Measurements from ENCODE around the gene PIR. TPM values are rescaled to one million over a fixed set of nuclear protein-coding genes. Genes with fewer than 3 reads are reported as not detected.

The PIR gene
- total and polyA plus RNA-seq, 4 experiments from 2014 or later, result 0.53 TPM; not detected in 3

- Mint-ChIP-seq H3K9me3 (peaks cover 0 to 2% (median 0%) of the 10 kb centered on the region in 8 donors), H3K27me3 (peaks cover 0 to 1% of the 10 kb centered on the region in 2 donors), H3K4me3 (no peak overlapping the region), H3K36me3 (no peaks in the 10 kb centered on the region), H3K27ac (no peak overlapping the region), H3K4me1 (no peaks in the 10 kb centered on the region)
- Histone ChIP-seq H3K27me3 (ENCODE audit: insufficient read depth, low read length) (no peaks in the 10 kb centered on the region), H3K27ac (ENCODE audit: low read depth, low read length) (no peak overlapping the region), H3K36me3 (ENCODE audit: insufficient read depth, low read length) (no peaks in the 10 kb centered on the region), H3K9me3 (ENCODE audit: control insufficient read depth in 1 of 2, low read length in 2 of 2) (no peaks in the 10 kb centered on the region), H3K4me3 (ENCODE audit: low read length in 2 of 2) (no peak overlapping the region), H3K4me1 (ENCODE audit: insufficient read depth, low read length) (no peaks in the 10 kb centered on the region)
- ChIA-PET POLR2A (ENCODE audit: partially characterized antibody) (no interaction called here), CTCF (ENCODE audit: partially characterized antibody) (no interaction called here)
- DNase-seq, result no peak
- intact Hi-C loops (cut with micrococcal nuclease), result no loop called here
These were observed 22.8 kb upstream of the PIR start for GRCh38 chrX:15515931-15516330.

DNA sequence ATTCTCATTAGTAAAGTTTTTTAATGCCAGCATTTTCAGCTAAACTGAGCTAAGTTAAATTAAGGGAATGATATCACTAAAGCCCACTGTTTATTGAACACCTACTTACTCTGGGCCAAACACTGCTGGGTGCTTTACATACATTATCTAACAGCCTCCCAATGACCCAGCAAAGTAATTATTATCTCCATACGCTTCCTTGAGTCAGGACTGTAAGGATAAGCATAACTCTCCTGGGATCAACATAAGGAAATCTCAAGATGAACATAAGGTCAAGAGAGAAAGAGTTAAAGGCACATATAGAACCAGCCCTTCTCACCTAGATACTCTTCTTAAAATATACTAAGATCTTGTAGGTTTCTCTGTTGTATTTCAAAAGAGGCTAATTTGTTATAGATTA lies 21.1 kb upstream of the PIR start:
- intact Hi-C loops (cut with micrococcal nuclease), result no loop called here
- Mint-ChIP-seq H3K4me1 (no peaks in the 10 kb centered on the region), H3K27me3 (peaks cover 0 to 1% of the 10 kb centered on the region in 2 donors), H3K36me3 (no peaks in the 10 kb centered on the region), H3K4me3 (no peak overlapping the region), H3K9me3 (peaks cover 0 to under 1% (median 0%) of the 10 kb centered on the region in 8 donors), H3K27ac (no peak overlapping the region)
- no peak overlapping the region for H3K4me3 ChIP-seq (ENCODE audit: low read length in 2 of 2)
- no peak for DNase-seq
- no peaks in the 10 kb centered on the region for H3K36me3 ChIP-seq (ENCODE audit: insufficient read depth, low read length)
- ChIA-PET POLR2A (ENCODE audit: partially characterized antibody) (no interaction called here), CTCF (ENCODE audit: partially characterized antibody) (no interaction called here)
- H3K27me3 ChIP-seq (ENCODE audit: insufficient read depth, low read length), result no peaks in the 10 kb centered on the region
- no peaks in the 10 kb centered on the region for H3K4me1 ChIP-seq (ENCODE audit: insufficient read depth, low read length)
- no peak overlapping the region for H3K27ac ChIP-seq (ENCODE audit: low read depth, low read length)
- no peaks in the 10 kb centered on the region for H3K9me3 ChIP-seq (ENCODE audit: control insufficient read depth in 1 of 2, low read length in 2 of 2)

GRCh38 chrX:15512401-15512965 lies 19.4 kb upstream of the PIR start:
- Histone ChIP-seq H3K4me3 (ENCODE audit: low read length in 2 of 2) (no peak overlapping the region), H3K4me1 (ENCODE audit: insufficient read depth, low read length) (no peaks in the 10 kb centered on the region), H3K36me3 (ENCODE audit: insufficient read depth, low read length) (no peaks in the 10 kb centered on the region), H3K27ac (ENCODE audit: low read depth, low read length) (no peak overlapping the region), H3K27me3 (ENCODE audit: insufficient read depth, low read length) (no peaks in the 10 kb centered on the region), H3K9me3 (ENCODE audit: control insufficient read depth in 1 of 2, low read length in 2 of 2) (no peaks in the 10 kb centered on the region)
- intact Hi-C loops (cut with micrococcal nuclease), result no loop called here
- no peaks in the 10 kb centered on the region for H3K36me3 Mint-ChIP-seq
- H3K4me1 Mint-ChIP-seq, result no peaks in the 10 kb centered on the region
- no peak for DNase-seq
- no peak overlapping the region for H3K4me3 Mint-ChIP-seq
- H3K9me3 Mint-ChIP-seq, result no peaks in the 10 kb centered on the region
- ChIA-PET CTCF (ENCODE audit: partially characterized antibody) (no interaction called here), POLR2A (ENCODE audit: partially characterized antibody) (no interaction called here)
- H3K27me3 Mint-ChIP-seq, result peaks cover 0 to 1% of the 10 kb centered on the region in 2 donors
- no peak overlapping the region for H3K27ac Mint-ChIP-seq

DNA sequence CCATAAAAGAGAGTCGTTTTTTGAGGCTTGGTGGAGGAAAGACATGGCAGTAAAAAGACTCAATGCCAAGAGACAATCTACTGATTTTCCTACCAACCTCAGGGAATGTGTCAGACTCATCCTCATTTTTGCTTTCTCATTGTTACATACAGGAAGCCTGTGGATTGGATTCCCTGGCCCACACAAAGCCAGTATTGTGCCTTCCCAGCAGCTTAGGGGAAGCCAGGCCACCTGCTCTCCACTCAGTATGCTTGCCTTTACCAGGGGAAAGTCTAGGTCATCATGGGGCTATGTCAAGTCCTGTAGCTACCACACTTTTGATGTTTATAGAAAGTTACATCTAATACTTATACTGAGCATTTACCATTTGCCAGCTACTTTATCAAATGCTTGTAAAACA lies 18.4 kb upstream of the PIR start:
- Mint-ChIP-seq H3K36me3 (no peaks in the 10 kb centered on the region), H3K27me3 (peaks cover 0 to 1% of the 10 kb centered on the region in 2 donors), H3K27ac (no peak overlapping the region), H3K9me3 (no peaks in the 10 kb centered on the region), H3K4me1 (no peaks in the 10 kb centered on the region), H3K4me3 (no peak overlapping the region)
- ChIA-PET POLR2A (ENCODE audit: partially characterized antibody) (no interaction called here), CTCF (ENCODE audit: partially characterized antibody) (no interaction called here)
- Histone ChIP-seq H3K27me3 (ENCODE audit: insufficient read depth, low read length) (no peaks in the 10 kb centered on the region), H3K9me3 (ENCODE audit: control insufficient read depth in 1 of 2, low read length in 2 of 2) (no peaks in the 10 kb centered on the region), H3K36me3 (ENCODE audit: insufficient read depth, low read length) (no peaks in the 10 kb centered on the region), H3K4me1 (ENCODE audit: insufficient read depth, low read length) (no peaks in the 10 kb centered on the region), H3K27ac (ENCODE audit: low read depth, low read length) (no peak overlapping the region), H3K4me3 (ENCODE audit: low read length in 2 of 2) (no peak overlapping the region)
- DNase-seq, result no peak
- intact Hi-C loops (cut with micrococcal nuclease), result no loop called here

GRCh38 chrX:15509845-15510244 lies 16.7 kb upstream of the PIR start:
- Histone ChIP-seq H3K36me3 (ENCODE audit: insufficient read depth, low read length) (no peaks in the 10 kb centered on the region), H3K9me3 (ENCODE audit: control insufficient read depth in 1 of 2, low read length in 2 of 2) (no peaks in the 10 kb centered on the region), H3K27me3 (ENCODE audit: insufficient read depth, low read length) (no peaks in the 10 kb centered on the region), H3K4me3 (ENCODE audit: low read length in 2 of 2) (no peak overlapping the region), H3K4me1 (ENCODE audit: insufficient read depth, low read length) (no peaks in the 10 kb centered on the region), H3K27ac (ENCODE audit: low read depth, low read length) (no peak overlapping the region)
- intact Hi-C loops (cut with micrococcal nuclease), result no loop called here
- Mint-ChIP-seq H3K36me3 (no peaks in the 10 kb centered on the region), H3K4me3 (no peak overlapping the region), H3K9me3 (no peaks in the 10 kb centered on the region), H3K27me3 (peaks cover 0 to 5% of the 10 kb centered on the region in 2 donors), H3K27ac (no peak overlapping the region), H3K4me1 (no peaks in the 10 kb centered on the region)
- no peak for DNase-seq
- ChIA-PET CTCF (ENCODE audit: partially characterized antibody) (no interaction called here), POLR2A (ENCODE audit: partially characterized antibody) (no interaction called here)

DNA sequence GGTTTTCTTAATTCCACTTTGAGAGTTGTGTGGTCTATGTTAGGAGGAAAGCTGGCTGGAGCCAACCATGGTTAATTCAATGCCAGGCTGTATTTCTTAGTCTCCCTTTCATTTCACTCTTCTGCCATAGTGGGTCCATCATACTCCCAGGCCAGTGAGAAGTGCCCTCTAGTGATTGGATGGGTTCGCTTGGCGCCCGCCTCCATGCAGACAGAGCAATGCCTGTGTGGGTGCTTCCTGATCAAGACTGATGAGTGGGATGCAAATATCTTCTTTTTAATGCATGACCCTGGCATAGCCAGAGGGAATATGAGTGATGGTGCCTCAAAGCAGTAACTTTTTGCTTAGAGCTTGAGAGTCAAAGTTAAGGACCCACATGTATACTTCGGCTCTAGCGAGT lies 13.9 kb upstream of the PIR start:
- Mint-ChIP-seq H3K9me3 (no peaks in the 10 kb centered on the region), H3K27me3 (peaks cover 5% of the 10 kb centered on the region in 2 donors), H3K4me1 (no peaks in the 10 kb centered on the region), H3K27ac (no peak overlapping the region), H3K4me3 (no peak overlapping the region), H3K36me3 (no peaks in the 10 kb centered on the region)
- CTCF ChIA-PET (ENCODE audit: partially characterized antibody), result no interaction called here
- no peak overlapping the region for H3K4me3 ChIP-seq (ENCODE audit: low read length in 2 of 2)
- no peak for DNase-seq
- H3K27ac ChIP-seq (ENCODE audit: low read depth, low read length), result no peak overlapping the region
- no peaks in the 10 kb centered on the region for H3K27me3 ChIP-seq (ENCODE audit: insufficient read depth, low read length)
- no peaks in the 10 kb centered on the region for H3K9me3 ChIP-seq (ENCODE audit: control insufficient read depth in 1 of 2, low read length in 2 of 2)
- intact Hi-C loops (cut with micrococcal nuclease), result no loop called here
- POLR2A ChIA-PET (ENCODE audit: partially characterized antibody), result no interaction called here
- no peaks in the 10 kb centered on the region for H3K4me1 ChIP-seq (ENCODE audit: insufficient read depth, low read length)
- H3K36me3 ChIP-seq (ENCODE audit: insufficient read depth, low read length), result no peaks in the 10 kb centered on the region

DNA sequence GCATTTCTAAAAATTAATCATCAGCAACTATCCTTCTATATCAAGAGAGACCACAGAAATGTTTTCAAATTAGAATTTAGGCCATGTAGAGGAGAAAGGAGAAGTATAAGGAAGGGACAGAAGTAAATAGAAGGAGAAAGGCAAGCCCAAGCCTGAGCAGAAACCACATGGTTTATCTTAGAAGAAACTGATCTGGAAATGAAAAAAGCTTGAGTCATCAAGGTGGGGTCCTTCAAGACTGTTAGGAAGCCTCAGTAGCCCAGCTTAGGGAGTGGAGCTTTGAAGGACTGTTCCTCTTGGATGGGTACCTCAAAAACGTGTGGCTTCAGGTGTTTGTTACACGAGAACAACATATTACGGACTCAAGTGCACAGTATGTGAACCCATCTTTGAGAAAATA lies 12.0 kb upstream of the PIR start:
- Histone ChIP-seq H3K36me3 (ENCODE audit: insufficient read depth, low read length) (no peaks in the 10 kb centered on the region), H3K4me3 (ENCODE audit: low read length in 2 of 2) (no peak overlapping the region), H3K27ac (ENCODE audit: low read depth, low read length) (no peak overlapping the region), H3K4me1 (ENCODE audit: insufficient read depth, low read length) (no peaks in the 10 kb centered on the region), H3K27me3 (ENCODE audit: insufficient read depth, low read length) (no peaks in the 10 kb centered on the region), H3K9me3 (ENCODE audit: control insufficient read depth in 1 of 2, low read length in 2 of 2) (no peaks in the 10 kb centered on the region)
- intact Hi-C loops (cut with micrococcal nuclease), result no loop called here
- Mint-ChIP-seq H3K27me3 (peaks cover 5 to 8% of the 10 kb centered on the region in 2 donors), H3K4me1 (no peaks in the 10 kb centered on the region), H3K4me3 (no peak overlapping the region), H3K36me3 (no peaks in the 10 kb centered on the region), H3K9me3 (no peaks in the 10 kb centered on the region), H3K27ac (no peak overlapping the region)
- CTCF ChIA-PET (ENCODE audit: partially characterized antibody), result no interaction called here
- POLR2A ChIA-PET (ENCODE audit: partially characterized antibody), result no interaction called here
- DNase-seq, result no peak

- Mint-ChIP-seq H3K36me3 (no peaks in the 10 kb centered on the region), H3K27me3 (peaks cover 5 to 8% of the 10 kb centered on the region in 2 donors), H3K27ac (no peak overlapping the region), H3K4me3 (no peak overlapping the region), H3K9me3 (no peaks in the 10 kb centered on the region), H3K4me1 (no peaks in the 10 kb centered on the region)
- no peak for DNase-seq
- CTCF ChIA-PET (ENCODE audit: partially characterized antibody), result no interaction called here
- Histone ChIP-seq H3K27ac (ENCODE audit: low read depth, low read length) (no peak overlapping the region), H3K9me3 (ENCODE audit: control insufficient read depth in 1 of 2, low read length in 2 of 2) (no peaks in the 10 kb centered on the region), H3K27me3 (ENCODE audit: insufficient read depth, low read length) (no peaks in the 10 kb centered on the region), H3K4me3 (ENCODE audit: low read length in 2 of 2) (no peak overlapping the region), H3K36me3 (ENCODE audit: insufficient read depth, low read length) (no peaks in the 10 kb centered on the region), H3K4me1 (ENCODE audit: insufficient read depth, low read length) (no peaks in the 10 kb centered on the region)
- POLR2A ChIA-PET (ENCODE audit: partially characterized antibody), result no interaction called here
- intact Hi-C loops (cut with micrococcal nuclease), result no loop called here
These were observed 11.5 kb upstream of the PIR start for GRCh38 chrX:15504661-15505060.
